ENCODE data around the gene ORMDL3. TPM values are rescaled to one million over a fixed set of nuclear protein-coding genes. Genes with fewer than 3 reads are reported as not detected.
A peak's percentile ranks its signal among the peaks of the same experiment; 100 is the strongest.

The ORMDL3 gene
- 38.1 TPM for total RNA-seq

GRCh38 chr17:39927101-39927928 is at the start of gene ORMDL3, which contains the start of gene LRRC3C:
ORMDL3 (minus strand) TSS chr17:39927601; CDS start chr17:39924203, 3,398 bp downstream.
LRRC3C (plus strand) TSS chr17:39927732; CDS start chr17:39941524, 13,792 bp downstream.
- peak; percentile 97 for DNase-seq

GRCh38 chr17:39975801-39976200 is 48.4 kb upstream of the ORMDL3 start:
- DNase-seq, result no peak

GRCh38 chr17:39974433-39974832 is 47.0 kb upstream of the ORMDL3 start:
- DNase-seq, result no peak

- DNase-seq, result no peak
Observed at GRCh38 chr17:39973496-39973895, 46.1 kb upstream of the ORMDL3 start.

- no peak for DNase-seq
Observed at GRCh38 chr17:39972271-39972670, 44.9 kb upstream of the ORMDL3 start.

- no peak for DNase-seq
Observed at GRCh38 chr17:39971076-39971603, 43.7 kb upstream of the ORMDL3 start.

- no peak for DNase-seq
Observed at GRCh38 chr17:39970157-39970692, 42.8 kb upstream of the ORMDL3 start.

- no peak for DNase-seq
Observed at GRCh38 chr17:39969375-39969774, 42.0 kb upstream of the ORMDL3 start.

- no peak for DNase-seq
Observed at GRCh38 chr17:39968761-39969160, 41.4 kb upstream of the ORMDL3 start.

- no peak for DNase-seq
Observed at GRCh38 chr17:39966771-39967170, 39.4 kb upstream of the ORMDL3 start.

GRCh38 chr17:39965017-39965699 is 37.8 kb upstream of the ORMDL3 start:
- peak; percentile 27 for DNase-seq

- DNase-seq, result no peak
Observed at GRCh38 chr17:39963829-39964228, 36.4 kb upstream of the ORMDL3 start.

GRCh38 chr17:39962642-39963220 is 35.3 kb upstream of the ORMDL3 start, which contains the start of gene GSDMA:
GSDMA (plus strand) TSS chr17:39963004; CDS start chr17:39965688, 2,684 bp downstream.
- no peak for DNase-seq

GRCh38 chr17:39960524-39961041 is 33.2 kb upstream of the ORMDL3 start:
- no peak for DNase-seq

GRCh38 chr17:39955726-39956225 is 28.4 kb upstream of the ORMDL3 start:
- DNase-seq, result no peak

GRCh38 chr17:39954876-39955275 is 27.5 kb upstream of the ORMDL3 start:
- no peak for DNase-seq

GRCh38 chr17:39953471-39953888 is 26.1 kb upstream of the ORMDL3 start:
- no peak for DNase-seq

- peak; percentile 96 for DNase-seq
Observed at GRCh38 chr17:39952680-39953470, 25.5 kb upstream of the ORMDL3 start.

GRCh38 chr17:39951924-39952679 is 24.7 kb upstream of the ORMDL3 start:
- DNase-seq, result no peak

- DNase-seq, result peak; percentile 31
Observed at GRCh38 chr17:39950871-39951348, 23.5 kb upstream of the ORMDL3 start.
